Fibroblast of skin of left biceps (primary cell): ENCODE data around the gene PRDM16.

Source experiments
- DNase-seq, 2 experiments: peaks; one replicate each; pipeline ENCODE4 v3.0.0-alpha.2; 2013; ENCODE audit warnings: low read depth in 2 of 2

The PRDM16 gene

DNA sequence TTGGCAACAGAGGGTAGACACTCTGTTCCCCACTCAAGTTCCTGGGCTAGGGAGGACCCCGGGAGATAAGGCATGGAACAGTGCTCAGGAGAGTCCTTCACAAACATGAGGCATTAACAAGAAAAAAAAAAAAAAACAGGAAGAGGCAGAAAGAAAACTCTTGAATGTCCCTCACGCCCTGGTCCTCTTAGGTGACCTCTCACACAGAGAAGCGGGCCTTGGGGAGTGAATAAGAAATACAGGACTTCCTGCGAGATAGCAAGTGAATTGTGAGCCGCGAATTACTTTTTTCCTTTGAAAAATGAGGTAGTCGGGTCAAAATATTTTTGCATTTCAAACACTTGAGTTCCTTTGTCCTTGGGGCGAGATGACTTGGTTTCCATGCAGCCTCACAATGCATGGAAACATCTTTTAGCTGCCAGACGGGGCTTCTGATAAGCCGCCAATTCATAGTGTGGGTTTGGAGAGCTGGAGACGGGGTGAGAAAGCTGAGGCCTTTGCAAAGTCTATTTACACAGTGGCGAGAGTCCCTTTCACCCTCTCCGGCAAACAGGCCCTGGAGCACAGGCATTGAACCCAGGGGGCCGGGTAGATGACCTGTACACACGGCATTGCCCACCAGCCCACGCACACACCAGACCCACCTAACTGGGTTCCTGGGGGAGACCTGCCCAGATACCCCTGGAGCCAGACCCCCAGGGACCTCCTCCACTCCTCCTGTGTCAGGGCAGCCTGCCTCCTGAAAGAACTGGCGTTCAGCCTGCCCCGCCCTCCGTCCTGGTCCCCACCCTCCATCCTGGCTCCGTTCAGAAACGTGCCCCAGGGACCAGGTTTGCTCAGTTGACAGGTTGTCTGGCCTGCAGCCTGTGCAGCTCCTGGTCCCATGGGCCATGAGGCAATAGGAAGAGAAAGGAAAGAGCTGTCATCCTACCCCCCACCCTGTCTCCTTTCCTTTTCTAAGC, 192.3 kb downstream of the PRDM16 start:
- no peak for DNase-seq

GRCh38 chr1:3261969-3262579, 193.1 kb downstream of the PRDM16 start:
- DNase-seq, result no peak

DNA sequence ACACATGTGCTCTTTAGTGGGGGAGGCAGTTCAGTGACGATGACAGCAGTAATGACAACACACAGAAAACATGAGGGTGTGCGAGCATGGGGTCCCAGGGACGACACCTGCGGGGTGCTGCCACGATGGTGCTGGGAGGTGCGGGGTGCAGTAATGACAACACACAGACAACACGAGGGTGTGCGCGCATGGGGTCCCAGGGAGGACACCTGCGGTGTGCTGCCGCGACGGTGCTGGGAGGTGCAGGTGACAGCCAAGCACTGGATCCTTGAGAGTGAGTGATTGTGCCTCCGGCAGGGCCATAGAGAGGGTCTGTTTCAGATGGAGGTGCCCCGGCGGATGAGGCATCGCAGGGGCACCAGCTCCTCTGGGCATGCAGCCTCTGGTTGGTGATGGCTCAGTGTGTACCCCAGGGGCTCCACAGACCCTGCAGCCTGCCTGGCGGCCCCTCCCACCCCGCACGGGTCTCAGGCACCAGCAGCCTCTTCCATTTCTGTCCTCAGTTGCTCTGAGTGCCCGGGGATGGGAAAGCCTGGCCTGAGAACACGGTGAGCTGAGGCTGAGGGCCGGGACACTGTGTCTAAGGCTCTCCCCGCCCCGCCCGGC, 193.8 kb downstream of the PRDM16 start:
- no peak for DNase-seq

- no peak for DNase-seq
These were observed 194.8 kb downstream of the PRDM16 start for GRCh38 chr1:3263790-3264189.

- DNase-seq, result no peak
These were observed 195.5 kb downstream of the PRDM16 start for GRCh38 chr1:3264456-3264855.

- DNase-seq, result no peak
These were observed 197.1 kb downstream of the PRDM16 start for GRCh38 chr1:3265835-3266805.

GRCh38 chr1:3266870-3267549, 198.0 kb downstream of the PRDM16 start:
- DNase-seq, result no peak

DNA sequence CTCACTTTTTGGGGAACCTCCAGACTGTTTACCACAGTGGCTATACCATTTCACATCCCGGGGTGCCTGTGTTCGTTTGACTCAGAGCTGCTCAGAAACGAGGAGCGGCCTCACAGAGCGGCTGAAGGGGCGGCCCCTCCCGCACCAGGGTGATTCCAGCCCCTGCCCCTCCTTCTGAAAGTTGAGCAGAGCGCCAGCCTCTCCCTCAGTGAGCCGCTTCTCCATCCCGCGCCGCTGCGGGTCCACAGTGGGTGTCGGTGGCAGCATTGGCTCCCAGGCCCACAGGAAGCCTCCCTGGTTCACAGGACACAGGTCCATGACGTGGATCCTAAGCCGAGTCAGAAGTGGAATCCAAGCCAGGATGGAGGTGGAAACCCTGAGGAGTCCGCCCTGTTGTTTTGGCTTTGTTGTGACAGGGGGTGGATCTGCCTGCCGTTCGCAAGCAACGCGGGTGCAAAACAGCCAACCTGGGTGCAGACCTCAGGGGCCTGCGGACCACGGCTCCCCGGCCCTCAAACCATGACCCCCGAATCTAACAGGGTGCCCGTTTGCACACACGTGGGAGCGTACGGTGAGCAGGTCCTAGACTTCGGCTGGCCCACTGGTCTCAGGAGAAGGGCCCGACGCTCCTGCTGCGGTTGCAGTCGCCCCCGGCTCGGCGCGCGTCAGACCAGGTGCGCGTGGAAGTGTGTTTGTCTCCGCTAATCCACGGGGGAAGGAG, 198.7 kb downstream of the PRDM16 start:
- DNase-seq, result no peak

GRCh38 chr1:3268281-3268680, 199.3 kb downstream of the PRDM16 start:
- DNase-seq, result no peak

DNA sequence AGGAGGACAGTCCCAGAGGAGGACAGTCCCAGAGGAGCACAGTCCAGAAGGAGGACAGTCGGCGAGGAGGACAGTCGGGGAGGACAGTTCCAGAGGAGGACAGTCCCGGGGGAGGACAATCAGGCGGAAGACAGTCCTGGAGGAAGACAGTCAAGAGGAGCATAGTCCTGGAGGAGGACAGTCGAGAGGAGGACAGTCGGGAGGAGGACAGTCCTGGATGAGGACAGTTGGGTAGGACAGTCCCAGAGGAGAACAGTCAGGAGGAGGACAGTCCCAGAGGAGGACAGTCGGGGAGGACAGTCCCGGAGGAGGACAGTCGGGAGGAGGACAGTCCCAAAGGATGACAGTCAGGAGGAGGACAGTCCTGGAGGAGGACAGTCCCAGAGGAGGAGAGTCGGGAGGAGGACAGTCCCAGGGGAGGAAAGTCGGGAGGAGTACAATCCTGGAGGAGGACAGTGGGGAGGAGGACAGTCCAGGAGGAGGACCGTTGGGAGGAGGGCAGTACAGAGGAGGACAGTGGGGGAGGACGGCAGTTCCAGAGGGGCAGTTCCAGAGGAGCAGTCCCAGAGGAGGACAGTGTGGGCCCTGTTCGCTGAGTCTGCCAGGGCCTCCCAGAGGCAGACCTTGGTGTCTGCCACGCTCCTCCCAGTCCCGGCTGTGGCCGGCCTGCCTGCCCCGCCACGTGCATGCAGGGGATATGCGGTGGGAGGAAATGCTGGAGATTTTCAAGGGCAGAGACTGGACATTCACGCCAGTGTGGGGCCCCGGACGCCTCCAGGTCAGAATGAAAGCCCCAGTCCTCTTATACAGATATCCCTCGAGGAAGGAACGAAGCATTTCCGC, 201.6 kb downstream of the PRDM16 start:
- no peak for DNase-seq

- DNase-seq, result no peak
These were observed 202.9 kb downstream of the PRDM16 start for GRCh38 chr1:3271866-3272265.

- no peak for DNase-seq
These were observed 203.5 kb downstream of the PRDM16 start for GRCh38 chr1:3272321-3273045.

DNA sequence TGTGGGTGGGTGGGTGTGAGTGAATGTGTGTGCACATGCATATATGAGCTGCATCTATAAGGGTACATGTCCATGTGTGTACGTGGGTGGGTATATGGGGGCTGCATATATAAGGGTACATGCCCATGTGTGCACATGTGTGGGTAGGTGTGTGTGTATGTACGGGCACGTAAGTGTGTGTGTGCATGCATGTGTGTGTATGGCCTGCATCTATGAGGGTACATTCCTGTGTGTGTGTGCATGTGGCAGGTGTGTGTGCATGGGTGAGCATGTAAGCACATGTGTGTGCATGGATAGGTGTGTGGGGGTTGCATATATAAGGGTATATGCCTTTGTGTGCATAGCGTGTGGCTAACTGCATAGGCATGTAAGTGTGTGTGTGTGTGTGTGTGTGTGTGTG, 204.4 kb downstream of the PRDM16 start:
- no peak for DNase-seq

- DNase-seq, result no peak
These were observed 206.0 kb downstream of the PRDM16 start for GRCh38 chr1:3274972-3275371.

GRCh38 chr1:3275471-3276340, 206.7 kb downstream of the PRDM16 start:
- peak; percentile 12 to 17 for DNase-seq

DNA sequence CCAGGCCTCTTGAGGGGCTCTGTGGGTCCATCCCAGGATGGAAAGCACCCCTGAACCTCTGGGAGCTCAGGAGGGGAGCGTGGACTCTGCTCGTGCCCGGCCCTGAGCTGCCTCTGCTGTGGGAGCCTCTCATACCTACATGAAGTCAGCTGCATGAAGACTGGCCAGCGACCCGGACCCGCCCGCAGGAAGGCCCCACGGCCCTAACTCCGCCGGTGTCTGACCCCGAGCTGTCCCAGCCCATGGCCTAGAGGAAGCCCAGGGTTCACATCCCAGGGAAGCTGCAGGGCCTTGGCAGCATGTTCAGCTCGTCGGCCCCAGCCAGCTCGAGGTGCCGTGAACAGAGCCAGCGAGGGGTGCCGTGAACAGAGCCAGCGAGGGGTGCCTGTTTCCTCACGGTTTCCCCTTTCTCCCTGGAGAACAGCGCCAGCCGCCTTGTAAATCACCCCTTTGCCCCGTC, 207.4 kb downstream of the PRDM16 start:
- no peak for DNase-seq

DNA sequence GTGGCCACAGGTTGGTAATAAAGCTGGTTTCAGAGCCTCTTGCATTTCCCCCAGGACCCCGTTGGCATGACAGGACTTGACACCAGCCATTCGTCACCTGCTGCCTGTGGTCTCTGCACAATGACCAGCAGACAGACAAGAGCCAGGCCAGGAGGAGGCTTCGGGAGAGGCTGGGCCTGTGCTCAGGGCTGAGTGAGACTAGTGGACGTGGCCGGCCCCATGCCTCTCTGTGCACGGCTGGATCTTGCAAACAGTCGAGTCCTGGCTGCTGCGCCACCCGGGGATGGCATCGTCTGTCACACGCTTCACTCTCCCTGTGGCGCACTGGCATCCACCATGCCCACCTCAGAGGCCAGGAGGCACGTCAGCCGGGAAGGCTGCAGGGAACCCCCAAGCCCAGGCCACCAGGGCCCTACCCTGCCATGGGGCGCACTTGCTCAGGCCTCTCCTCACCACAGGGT, 208.0 kb downstream of the PRDM16 start:
- no peak for DNase-seq
